Mammary microvascular endothelial cell (primary cell): Measurements from ENCODE around the gene OGN. TPM values are rescaled to one million over a fixed set of nuclear protein-coding genes. Genes with fewer than 3 reads are reported as not detected.

Source experiments
- total RNA-seq: library from RNA; depleted of rRNA; stranded (reverse); fragments of >200 nt; gene quantifications from 2 replicates; pipeline ENCODE4 v1.2.3, GENCODE V29; 2015

The OGN gene, protein sequence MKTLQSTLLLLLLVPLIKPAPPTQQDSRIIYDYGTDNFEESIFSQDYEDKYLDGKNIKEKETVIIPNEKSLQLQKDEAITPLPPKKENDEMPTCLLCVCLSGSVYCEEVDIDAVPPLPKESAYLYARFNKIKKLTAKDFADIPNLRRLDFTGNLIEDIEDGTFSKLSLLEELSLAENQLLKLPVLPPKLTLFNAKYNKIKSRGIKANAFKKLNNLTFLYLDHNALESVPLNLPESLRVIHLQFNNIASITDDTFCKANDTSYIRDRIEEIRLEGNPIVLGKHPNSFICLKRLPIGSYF
- total RNA-seq: not detected in 2 replicates

DNA sequence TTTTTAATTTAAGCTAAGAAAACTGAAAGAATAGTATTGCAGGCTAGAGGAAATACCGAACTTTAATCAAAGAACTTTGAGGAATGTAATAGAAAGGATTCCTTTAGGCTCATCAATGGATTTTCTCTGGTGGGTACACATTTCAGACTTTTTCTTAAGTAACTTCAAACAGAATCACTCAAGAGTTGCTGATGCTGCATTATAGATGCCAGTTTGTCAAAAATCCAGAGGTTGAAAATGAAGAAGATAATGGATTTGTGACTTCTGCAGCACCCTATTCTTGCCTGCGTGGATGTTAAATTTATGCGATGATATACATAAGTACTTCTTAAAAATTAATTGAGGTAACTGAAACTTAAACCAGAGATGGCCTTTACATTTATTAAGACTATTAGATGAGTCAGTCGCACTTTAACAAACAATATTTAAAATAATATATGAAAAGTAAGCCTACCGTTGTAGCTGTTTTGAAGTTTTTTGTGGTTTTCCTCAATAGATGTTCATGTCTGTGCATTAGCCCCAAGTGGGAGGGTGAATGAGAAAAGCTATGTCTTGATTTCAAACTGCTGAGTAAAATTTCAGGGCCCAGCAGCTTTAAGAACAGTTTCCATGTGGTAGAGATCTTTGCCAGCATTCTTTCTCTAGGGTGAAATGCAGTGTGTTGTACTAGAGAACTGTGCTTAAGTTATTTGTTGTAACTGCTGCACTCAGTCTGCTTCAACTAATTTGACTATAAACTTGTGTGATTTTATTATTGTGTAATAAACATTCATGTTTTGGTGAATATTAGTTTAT is at the start of gene OGN:
Gene OGN (minus strand): TSS at position 537 of the 795 bp plus-strand sequence. CDS start 1,171 bp downstream, outside the sequence.

DNA sequence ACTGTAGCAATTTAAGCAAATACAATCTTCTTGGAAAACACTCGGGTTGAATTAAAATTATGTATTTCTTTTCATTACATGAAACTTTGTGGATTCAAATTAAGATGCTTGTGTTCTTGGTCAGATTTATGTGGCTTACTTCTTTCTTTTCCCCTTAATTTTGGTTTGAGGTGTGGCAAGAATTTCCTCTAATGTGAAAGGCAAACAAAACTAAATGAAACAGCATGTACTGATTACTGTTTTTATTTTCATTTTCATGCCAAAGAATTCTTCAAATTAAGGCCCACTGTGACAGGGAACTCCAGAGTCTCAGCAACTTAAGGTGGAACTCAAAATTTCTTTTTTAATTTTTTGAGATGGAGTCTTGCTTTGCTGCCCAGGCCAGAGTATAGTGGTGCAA is 20.0 kb upstream of the OGN start, which contains the start of gene OMD:
Gene OMD (minus strand): TSS at position 132 of the 400 bp plus-strand sequence. CDS start 6,913 bp downstream, outside the sequence.

Other genes starting within 250 kb of the OGN start
- 133 and 141 TPM in 2 replicates for gene IARS1, start 110.9 kb downstream of the OGN start, total RNA-seq
- 20.2 and 22.5 TPM in 2 replicates for gene NOL8, start 79.2 kb downstream of the OGN start, total RNA-seq
- 8.7 and 10.7 TPM in 2 replicates for gene CENPP, start 78.6 kb downstream of the OGN start, total RNA-seq
- not detected in 2 replicates for gene OMD, start 19.9 kb upstream of the OGN start, total RNA-seq
- gene ASPN, start 77.9 kb upstream of the OGN start, total RNA-seq: 0.07 TPM in 1 of 2 replicates, not detected in the other
- not detected in 2 replicates for gene ECM2, start 131.4 kb upstream of the OGN start, total RNA-seq